BJ (cell line): Measurements from ENCODE around the gene SLC29A2. TPM values are rescaled to one million over a fixed set of nuclear protein-coding genes. Genes with fewer than 3 reads are reported as not detected.
A peak's percentile ranks its signal among the peaks of the same experiment; 100 is the strongest.

Experiments used
- CTCF ChIA-PET: fragments of 350-600 bp; formaldehyde crosslinking; extraction: SDS; loops from one replicate; lab custom pipeline; 2021; ENCODE audit warnings: antibody characterized with exemption, inconsistent platforms; lab: Yijun Ruan, JAX
- POLR2A ChIA-PET: fragments of 300-600 bp; sonication (Branson Sonifier 250); formaldehyde crosslinking; extraction: SDS; loops from one replicate; lab custom pipeline; 2021; ENCODE audit warnings: antibody characterized with exemption; lab: Charles Lee
- DNase-seq: peaks from one replicate; pipeline ENCODE4 v3.0.0-alpha.2; 2011; ENCODE audit warnings: low read depth
- H3K27me3 ChIP-seq: 2 replicates; pipeline ENCODE4 v1.6.0; 2011; ENCODE audit warnings: low read length; ENCODE audit not compliant: control insufficient read depth, insufficient read depth
- H3K36me3 ChIP-seq: 2 replicates; pipeline ENCODE4 v1.5.1; 2011; ENCODE audit warnings: low read length; ENCODE audit not compliant: control insufficient read depth, insufficient read depth
- H3K4me3 ChIP-seq: 2 replicates; pipeline ENCODE4 v1.5.1; 2011; ENCODE audit warnings: low read depth, mild to moderate bottlenecking, control low read depth, low read length
- polyA plus RNA-seq: library from polyadenylated mRNA; depleted of rRNA; stranded (reverse); fragments of >200 nt; gene quantifications from 2 replicates; pipeline ENCODE4 v1.2.3, GENCODE V29; 2011
- TF ChIP-seq, protein P1 (sequence below): IDR thresholded peaks from 2 replicates; pipeline ENCODE4 v1.5.1; 2011; ENCODE audit warnings: low read depth, mild to moderate bottlenecking, control low read depth, inconsistent platforms, low read length, moderate library complexity; ENCODE audit not compliant: insufficient read depth

The SLC29A2 gene
- polyA plus RNA-seq, 1 experiment, result 0.48 TPM

DNA sequence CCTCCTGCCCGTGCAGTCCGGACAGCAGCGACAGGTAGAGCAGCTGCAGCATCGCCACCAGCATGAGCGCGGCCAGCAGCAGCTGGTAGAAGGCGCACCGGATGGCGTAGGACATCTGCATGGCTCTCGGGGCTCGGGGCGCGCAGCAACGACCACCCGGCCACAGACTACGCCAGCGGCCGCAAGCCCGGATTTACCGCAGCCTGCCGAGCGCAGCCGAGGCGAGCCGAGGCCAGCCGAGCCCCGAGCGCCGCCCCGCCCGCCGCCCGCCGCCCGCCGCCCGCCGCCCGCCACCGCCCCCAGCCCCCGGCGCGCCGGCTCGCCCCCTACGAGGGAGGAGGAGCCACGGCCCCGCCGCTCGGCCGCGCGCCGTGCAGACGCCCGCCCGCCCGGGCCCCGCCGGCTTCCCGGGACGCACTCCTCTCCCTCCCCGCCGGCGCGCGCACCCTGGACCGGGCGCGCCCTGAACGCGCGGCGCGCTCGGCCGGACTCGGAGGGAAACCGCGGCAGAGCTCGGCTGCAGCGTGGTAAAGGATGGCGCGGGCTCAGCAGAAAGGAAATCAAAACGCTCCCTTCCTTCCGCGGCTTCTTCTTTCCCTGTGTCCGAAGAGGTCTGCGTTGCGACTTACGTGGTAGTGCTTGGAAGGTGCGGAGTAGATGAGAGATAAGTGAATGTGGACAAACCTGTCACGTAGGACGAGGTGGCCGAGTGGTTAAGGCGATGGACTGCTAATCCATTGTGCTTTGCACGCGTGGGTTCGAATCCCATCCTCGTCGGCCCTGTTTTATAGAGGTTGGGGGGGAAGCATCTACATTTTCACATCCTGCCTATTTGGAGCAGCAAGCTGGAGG lies 23.9 kb downstream of the SLC29A2 start, which contains the start of gene B4GAT1:
Gene B4GAT1, minus strand, starts transcription at position 205 of the 852 bp plus-strand sequence. Its CDS starts 84 bp downstream, at position 121.
- POLR2A ChIA-PET, result interaction anchor here (0.6 kb wide), 1 partner anchor 35 kb away, joined by 3 read pairs; no protein-coding TSS in a partner anchor

DNA sequence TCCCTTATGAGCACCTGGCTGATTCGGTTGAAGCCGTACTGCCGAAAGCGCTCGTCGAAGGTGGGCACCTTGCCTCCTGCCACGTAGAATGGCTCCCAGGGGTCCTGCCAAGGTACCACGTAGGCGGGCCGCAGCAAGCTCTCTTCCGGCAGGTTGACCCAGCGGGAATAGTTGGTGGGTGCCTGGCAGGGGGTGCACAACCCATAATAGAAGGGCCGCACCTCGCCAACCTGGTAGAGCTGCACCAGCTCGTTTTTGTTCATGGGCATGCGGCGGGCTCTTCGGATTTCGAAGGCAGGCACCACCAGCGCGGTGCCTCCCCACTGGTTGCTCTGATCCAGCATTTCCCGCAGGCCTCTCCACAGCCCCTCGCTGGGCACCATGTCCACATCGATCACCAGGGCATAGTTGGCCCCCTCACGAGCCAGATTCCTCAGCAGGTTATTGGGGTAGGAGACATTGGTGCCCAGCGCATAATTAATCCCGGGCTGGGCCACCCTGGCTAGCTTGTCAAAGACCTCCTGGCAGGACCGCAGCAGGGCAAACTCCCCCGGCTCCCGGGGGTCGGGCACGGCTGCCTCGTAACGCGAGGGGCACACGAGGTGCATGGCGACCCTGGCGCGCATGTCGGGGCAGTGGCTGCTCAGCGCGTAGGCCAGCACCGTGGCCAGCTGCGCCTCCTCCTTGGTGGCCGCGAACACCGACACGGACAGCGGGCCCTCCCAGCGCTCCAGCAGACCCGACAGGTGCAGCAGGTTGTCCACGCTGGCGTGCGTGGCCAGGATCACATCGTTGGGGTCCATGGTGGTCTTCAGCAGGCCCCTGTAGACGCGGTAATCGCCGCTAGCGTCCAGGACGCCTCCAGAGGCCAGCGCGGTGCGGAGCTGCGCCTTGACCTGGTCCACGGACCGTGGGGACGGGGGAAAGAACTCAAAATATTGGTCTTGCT lies 24.8 kb downstream of the SLC29A2 start:
- peak overlapping the region; percentile 95 for H3K4me3 ChIP-seq
- ChIA-PET CTCF (interaction anchor here (1.4 to 3.8 kb wide), 5 partner anchors 11 to 64 kb away, joined by 4 to 16 read pairs (median 8); partner anchors contain the start of gene RIN1), POLR2A (no interaction called here)
- TF ChIP-seq, protein P1, sequence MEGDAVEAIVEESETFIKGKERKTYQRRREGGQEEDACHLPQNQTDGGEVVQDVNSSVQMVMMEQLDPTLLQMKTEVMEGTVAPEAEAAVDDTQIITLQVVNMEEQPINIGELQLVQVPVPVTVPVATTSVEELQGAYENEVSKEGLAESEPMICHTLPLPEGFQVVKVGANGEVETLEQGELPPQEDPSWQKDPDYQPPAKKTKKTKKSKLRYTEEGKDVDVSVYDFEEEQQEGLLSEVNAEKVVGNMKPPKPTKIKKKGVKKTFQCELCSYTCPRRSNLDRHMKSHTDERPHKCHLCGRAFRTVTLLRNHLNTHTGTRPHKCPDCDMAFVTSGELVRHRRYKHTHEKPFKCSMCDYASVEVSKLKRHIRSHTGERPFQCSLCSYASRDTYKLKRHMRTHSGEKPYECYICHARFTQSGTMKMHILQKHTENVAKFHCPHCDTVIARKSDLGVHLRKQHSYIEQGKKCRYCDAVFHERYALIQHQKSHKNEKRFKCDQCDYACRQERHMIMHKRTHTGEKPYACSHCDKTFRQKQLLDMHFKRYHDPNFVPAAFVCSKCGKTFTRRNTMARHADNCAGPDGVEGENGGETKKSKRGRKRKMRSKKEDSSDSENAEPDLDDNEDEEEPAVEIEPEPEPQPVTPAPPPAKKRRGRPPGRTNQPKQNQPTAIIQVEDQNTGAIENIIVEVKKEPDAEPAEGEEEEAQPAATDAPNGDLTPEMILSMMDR, result no peak
- no peak for DNase-seq
- H3K27me3 ChIP-seq, result no peaks in the 10 kb centered on the region
- peaks cover 5% of the 10 kb centered on the region for H3K36me3 ChIP-seq

More for the DNA sequence above, 23.9 kb downstream of the SLC29A2 start, which contains the start of gene B4GAT1:
- Histone ChIP-seq H3K27me3 (no peaks in the 10 kb centered on the region), H3K36me3 (no peaks in the 10 kb centered on the region), H3K4me3 (peak within 1 kb of the TSS; percentile 95)
- TF ChIP-seq, protein P1, result no peak
- DNase-seq, result peak; percentile 84
- CTCF ChIA-PET, result interaction anchor here (0.9 to 2.3 kb wide), 7 partner anchors 19 to 65 kb away, joined by 3 to 14 read pairs (median 4); partner anchors contain the start of gene SLC29A2

DNA sequence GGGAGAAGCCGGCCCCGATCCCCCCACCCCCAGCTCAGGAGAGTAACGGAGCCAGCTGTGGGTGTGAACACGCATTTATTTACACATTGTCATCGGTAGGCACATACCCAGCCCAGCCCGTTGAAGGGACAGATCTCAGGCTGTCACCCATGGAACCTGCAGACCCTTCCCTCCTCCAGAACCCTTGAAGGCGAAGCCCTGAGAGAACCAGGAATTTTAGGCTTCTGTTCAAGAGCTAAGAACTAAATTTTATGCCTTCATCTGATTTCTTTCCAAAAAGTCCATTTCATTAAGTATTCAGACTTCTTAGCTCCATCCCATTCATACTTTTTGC lies 26.3 kb downstream of the SLC29A2 start:
- POLR2A ChIA-PET, result interaction anchor here (0.7 to 0.8 kb wide), 2 partner anchors 10 to 33 kb away, joined by 3 to 4 read pairs; no protein-coding TSS in a partner anchor
- CTCF ChIA-PET, result interaction anchor here (0.6 to 9.2 kb wide), 10 partner anchors 9 to 94 kb away, joined by 3 to 81 read pairs (median 4); partner anchors contain the start of genes MRPL11 and RIN1

DNA sequence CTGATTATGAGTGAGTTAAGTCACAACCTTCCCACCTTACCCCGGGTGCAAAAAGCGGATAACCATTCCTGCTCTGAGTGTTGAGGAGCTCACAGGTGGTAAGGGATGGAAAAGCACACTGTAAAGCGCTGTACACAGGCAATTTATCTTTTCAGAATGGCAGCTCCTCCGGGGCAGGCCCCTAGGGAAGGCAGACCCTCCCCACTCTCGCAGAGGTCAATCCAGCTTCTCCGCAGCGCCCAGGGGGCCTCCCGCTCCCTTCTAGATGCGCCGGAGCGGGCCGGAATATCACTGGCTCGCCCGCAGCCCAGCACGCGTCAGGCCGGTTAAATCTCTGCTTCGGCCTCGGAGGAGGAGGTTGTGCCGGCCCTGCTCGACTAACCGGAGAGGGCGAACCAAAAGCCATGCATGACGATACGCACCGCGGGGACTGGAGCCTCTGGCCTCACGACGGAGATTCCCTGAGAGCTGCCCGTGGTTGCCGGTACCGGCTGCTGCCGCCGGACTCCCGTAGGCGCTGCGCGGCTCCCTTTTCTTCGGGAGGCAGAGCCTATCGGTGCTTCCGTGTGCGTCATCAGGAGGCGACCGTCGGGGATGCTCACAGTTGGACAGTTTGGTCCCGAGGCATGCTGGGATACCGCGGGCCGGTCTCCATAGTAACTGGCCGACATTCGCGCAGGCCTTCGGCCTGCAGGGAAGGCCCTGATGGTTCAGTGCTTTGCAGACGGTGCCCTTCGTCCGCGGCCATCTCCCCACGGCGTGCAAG lies 26.8 kb downstream of the SLC29A2 start, which contains the start of gene BRMS1:
Gene BRMS1, minus strand, starts transcription at position 555 of the 766 bp plus-strand sequence. CDS start 2,870 bp downstream, outside the sequence.
- POLR2A ChIA-PET, result interaction anchor here (0.8 kb wide), 1 partner anchor 32 kb away, joined by 3 read pairs; no protein-coding TSS in a partner anchor
- peaks cover 20% of the 10 kb centered on the region for H3K36me3 ChIP-seq

More for the DNA sequence above, 26.3 kb downstream of the SLC29A2 start:
- TF ChIP-seq, protein P1, result no peak
- DNase-seq, result no peak
- Histone ChIP-seq H3K36me3 (peaks cover 15% of the 10 kb centered on the region), H3K4me3 (peak overlapping the region; percentile 98), H3K27me3 (no peaks in the 10 kb centered on the region)

More for the DNA sequence above, 26.8 kb downstream of the SLC29A2 start, which contains the start of gene BRMS1:
- CTCF ChIA-PET, result interaction anchor here (0.8 to 9.2 kb wide), 10 partner anchors 9 to 94 kb away, joined by 3 to 81 read pairs (median 4); partner anchors contain the start of genes MRPL11, RIN1 and TMEM151A
- H3K27me3 ChIP-seq, result no peaks in the 10 kb centered on the region
- peak within 1 kb of the TSS; percentile 98 for H3K4me3 ChIP-seq
- peak; percentile 80 for DNase-seq
- TF ChIP-seq, protein P1, result peak; percentile 33; the same call in 1 of the 2 replicates
